Fibroblast of lung (primary cell): ENCODE data around the gene ACOXL.

Experiments used
- CTCF ChIP-seq, 2 donors: IDR thresholded peaks in 1 of 2; conservative IDR thresholded peaks in 1 of 2; 1 replicate in 1 of 2; 2 replicates in 1 of 2; pipeline ENCODE4 v1.5.1; 2011 to 2012; ENCODE audit warnings: low read length in 2 of 2, control low read depth in 1 of 2, inconsistent platforms in 1 of 2, low read depth in 1 of 2, mild to moderate bottlenecking in 1 of 2
- EZH2 ChIP-seq: IDR thresholded peaks from 2 replicates; pipeline ENCODE4 v1.5.1; 2012; ENCODE audit warnings: low read length, control low read depth, mild to moderate bottlenecking; ENCODE audit errors: missing control alignments

GRCh38 chr2:110829413-110830146 lies 97.2 kb downstream of the ACOXL start:
- TF ChIP-seq CTCF (conservative IDR thresholded peaks at IDR 0.05 in 1 of 2, IDR thresholded peaks at IDR 0.05 in 1 of 2; ENCODE audit: low read depth in 1 of 2, low read length in 2 of 2) (no peak), EZH2 (no peak)
